ENCODE data around the gene FAM168A.

GRCh38 chr11:73493956-73494598 lies 103.8 kb downstream of the FAM168A start:
- TF ChIP-seq CTCF (conservative IDR thresholded peaks at IDR 0.05 in 1 of 2, IDR thresholded peaks at IDR 0.05 in 1 of 2; ENCODE audit: extremely low read depth in 1 of 2, insufficient read depth in 1 of 2, low read depth in 1 of 2, low read length in 2 of 2) (no peak), EZH2 (IDR thresholded peaks at IDR 0.05; ENCODE audit: borderline replicate concordance, low read length) (no peak)

Measured in mammary epithelial cell (primary cell).